Calu3 (cell line): Measurements from ENCODE around the gene TEX2. TPM values are rescaled to one million over a fixed set of nuclear protein-coding genes. Genes with fewer than 3 reads are reported as not detected.

ENCODE experiments used
- BruUV-seq: library from RNA; stranded (reverse); fragments of 400-500 nt; replicated peaks from 2 replicates; lab custom pipeline; 2021; lab: Mats Ljungman, UMichigan
- CTCF ChIA-PET: fragments of 300-600 bp; sonication (Branson Sonifier 250); formaldehyde crosslinking; loops from one replicate; lab custom pipeline; 2022; ENCODE audit warnings: antibody characterized with exemption; lab: Charles Lee
- DNase-seq: peaks from one replicate; pipeline ENCODE4 v3.0.0; 2022
- H3K27ac Mint-ChIP-seq: one replicate; pipeline ENCODE4 v1.8.0; 2022; ENCODE audit warnings: mixed read lengths; ENCODE audit not compliant: unreplicated experiment
- H3K27me3 Mint-ChIP-seq: one replicate; pipeline ENCODE4 v1.8.0; 2022; ENCODE audit warnings: mixed read lengths; ENCODE audit not compliant: unreplicated experiment
- H3K36me3 Mint-ChIP-seq: one replicate; pipeline ENCODE4 v1.8.0; 2022; ENCODE audit warnings: mild to moderate bottlenecking, moderate library complexity, mixed read lengths; ENCODE audit not compliant: insufficient read depth, unreplicated experiment
- H3K4me1 Mint-ChIP-seq: one replicate; pipeline ENCODE4 v1.8.0; 2022; ENCODE audit warnings: mild to moderate bottlenecking, low read depth, mixed read lengths; ENCODE audit not compliant: unreplicated experiment
- H3K4me3 Mint-ChIP-seq: one replicate; pipeline ENCODE4 v1.8.0; 2022; ENCODE audit warnings: mild to moderate bottlenecking, low read depth, moderate library complexity, mixed read lengths; ENCODE audit not compliant: unreplicated experiment
- H3K9me3 Mint-ChIP-seq: one replicate; pipeline ENCODE4 v1.8.0; 2022; ENCODE audit warnings: low read depth, mixed read lengths; ENCODE audit not compliant: unreplicated experiment
- CTCF ChIP-seq: fragments of 200-600 bp; IDR thresholded peaks from one replicate; pipeline ENCODE4 v1.8.0; 2022; ENCODE audit warnings: antibody characterized with exemption; ENCODE audit not compliant: unreplicated experiment
- intact Hi-C: fragments of 100-400 bp; cut with micrococcal nuclease; formaldehyde crosslinking; loops from one replicate; pipeline ENCODE4 v1.10.0; 2022; ENCODE audit not compliant: unreplicated experiment
- total RNA-seq: library from RNA; stranded (reverse); gene quantifications from 2 replicates; pipeline ENCODE4 v1.2.3, GENCODE V29; 2022

The TEX2 gene
- total RNA-seq, 1 experiment from 2014 or later, result 12.3 TPM

GRCh38 chr17:64214950-64215349, 48.1 kb downstream of the TEX2 start:
- Mint-ChIP-seq H3K27me3 (no peaks in the 10 kb centered on the region), H3K27ac (no peak overlapping the region), H3K36me3 (no peaks in the 10 kb centered on the region), H3K4me3 (no peak overlapping the region), H3K4me1 (peaks cover 9% of the 10 kb centered on the region), H3K9me3 (no peaks in the 10 kb centered on the region)
- intact Hi-C loops, result no loop called here
- BruUV-seq, result no TSS peak
- TF ChIP-seq CTCF, result no peak
- no peak for DNase-seq
- CTCF ChIA-PET, result no interaction called here

GRCh38 chr17:64213995-64214811, 48.9 kb downstream of the TEX2 start:
- CTCF ChIA-PET, result no interaction called here
- no peak overlapping the region for H3K4me3 Mint-ChIP-seq
- no peaks in the 10 kb centered on the region for H3K9me3 Mint-ChIP-seq
- intact Hi-C loops, result no loop called here
- DNase-seq, result no peak
- peaks cover 9% of the 10 kb centered on the region for H3K4me1 Mint-ChIP-seq
- no peaks in the 10 kb centered on the region for H3K36me3 Mint-ChIP-seq
- no peaks in the 10 kb centered on the region for H3K27me3 Mint-ChIP-seq
- BruUV-seq, result no TSS peak
- no peak for TF ChIP-seq CTCF
- no peak overlapping the region for H3K27ac Mint-ChIP-seq

GRCh38 chr17:64212122-64212521, 50.9 kb downstream of the TEX2 start:
- H3K4me1 Mint-ChIP-seq, result peaks cover 9% of the 10 kb centered on the region
- no peaks in the 10 kb centered on the region for H3K36me3 Mint-ChIP-seq
- H3K4me3 Mint-ChIP-seq, result no peak overlapping the region
- no peak for DNase-seq
- TF ChIP-seq CTCF, result no peak
- H3K27me3 Mint-ChIP-seq, result no peaks in the 10 kb centered on the region
- CTCF ChIA-PET, result no interaction called here
- no peaks in the 10 kb centered on the region for H3K9me3 Mint-ChIP-seq
- intact Hi-C loops, result no loop called here
- H3K27ac Mint-ChIP-seq, result no peak overlapping the region
- no TSS peak for BruUV-seq

GRCh38 chr17:64209983-64210382, 53.1 kb downstream of the TEX2 start:
- no peak for DNase-seq
- Mint-ChIP-seq H3K9me3 (no peaks in the 10 kb centered on the region), H3K27me3 (no peaks in the 10 kb centered on the region), H3K36me3 (no peaks in the 10 kb centered on the region), H3K27ac (no peak overlapping the region), H3K4me3 (no peak overlapping the region), H3K4me1 (no peaks in the 10 kb centered on the region)
- intact Hi-C loops, result no loop called here
- CTCF ChIA-PET, result no interaction called here
- no TSS peak for BruUV-seq
- TF ChIP-seq CTCF, result no peak
